Mesothelial cell of epicardium (in vitro differentiated cells): Measurements from ENCODE around the gene EPB42. TPM values are rescaled to one million over a fixed set of nuclear protein-coding genes. Genes with fewer than 3 reads are reported as not detected.
"Not testable (repeated sequence)": the region's sequence is repeated elsewhere in the genome, so short reads cannot be mapped to it uniquely, and the experiment has no call there.

Experiments
- DNase-seq, 2 experiments: peaks; one replicate each; pipeline ENCODE4 v3.0.0; 2021; ENCODE audit warnings: low spot score in 2 of 2; ENCODE audit not compliant: unreplicated experiment in 2 of 2
- H3K27ac Mint-ChIP-seq: 2 replicates; pipeline ENCODE4 v1.8.0; 2021; ENCODE audit warnings: mixed read lengths
- H3K27me3 Mint-ChIP-seq: 2 replicates; pipeline ENCODE4 v1.8.0; 2021; ENCODE audit warnings: low read depth, mixed read lengths
- H3K36me3 Mint-ChIP-seq: 2 replicates; pipeline ENCODE4 v1.8.0; 2021; ENCODE audit warnings: mixed read lengths
- H3K4me1 Mint-ChIP-seq: 2 replicates; pipeline ENCODE4 v1.8.0; 2021; ENCODE audit warnings: mixed read lengths
- H3K4me3 Mint-ChIP-seq: 2 replicates; pipeline ENCODE4 v1.8.0; 2021; ENCODE audit warnings: mild to moderate bottlenecking, moderate library complexity, mixed read lengths
- H3K9me3 Mint-ChIP-seq: 2 replicates; pipeline ENCODE4 v1.8.0; 2021; ENCODE audit warnings: mixed read lengths
- total RNA-seq: library from RNA; stranded (reverse); gene quantifications from 3 replicates; pipeline ENCODE4 v1.2.1, GENCODE V29; 2021
- TF ChIP-seq, protein P1 (sequence below): fragments of 200-600 bp; sonication (generic); IDR thresholded peaks from one replicate; pipeline ENCODE4 v1.5.0; 2021; ENCODE audit warnings: antibody characterized with exemption; ENCODE audit not compliant: unreplicated experiment

The EPB42 gene
- total RNA-seq, 1 donor from 2014 or later = 0.13 TPM

- H3K27me3 Mint-ChIP-seq = peaks cover 36% of the 10 kb centered on the region
- TF ChIP-seq, protein P1, sequence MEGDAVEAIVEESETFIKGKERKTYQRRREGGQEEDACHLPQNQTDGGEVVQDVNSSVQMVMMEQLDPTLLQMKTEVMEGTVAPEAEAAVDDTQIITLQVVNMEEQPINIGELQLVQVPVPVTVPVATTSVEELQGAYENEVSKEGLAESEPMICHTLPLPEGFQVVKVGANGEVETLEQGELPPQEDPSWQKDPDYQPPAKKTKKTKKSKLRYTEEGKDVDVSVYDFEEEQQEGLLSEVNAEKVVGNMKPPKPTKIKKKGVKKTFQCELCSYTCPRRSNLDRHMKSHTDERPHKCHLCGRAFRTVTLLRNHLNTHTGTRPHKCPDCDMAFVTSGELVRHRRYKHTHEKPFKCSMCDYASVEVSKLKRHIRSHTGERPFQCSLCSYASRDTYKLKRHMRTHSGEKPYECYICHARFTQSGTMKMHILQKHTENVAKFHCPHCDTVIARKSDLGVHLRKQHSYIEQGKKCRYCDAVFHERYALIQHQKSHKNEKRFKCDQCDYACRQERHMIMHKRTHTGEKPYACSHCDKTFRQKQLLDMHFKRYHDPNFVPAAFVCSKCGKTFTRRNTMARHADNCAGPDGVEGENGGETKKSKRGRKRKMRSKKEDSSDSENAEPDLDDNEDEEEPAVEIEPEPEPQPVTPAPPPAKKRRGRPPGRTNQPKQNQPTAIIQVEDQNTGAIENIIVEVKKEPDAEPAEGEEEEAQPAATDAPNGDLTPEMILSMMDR = no peak
- H3K27ac Mint-ChIP-seq = no peak overlapping the region
- no peaks in the 10 kb centered on the region for H3K4me1 Mint-ChIP-seq
- no peak for DNase-seq
- no peak overlapping the region for H3K4me3 Mint-ChIP-seq
- H3K36me3 Mint-ChIP-seq = no peaks in the 10 kb centered on the region
- H3K9me3 Mint-ChIP-seq = no peaks in the 10 kb centered on the region
Measured at GRCh38 chr15:43232289-43232874, 11.6 kb upstream of the EPB42 start.

- Mint-ChIP-seq H3K4me3 (no peak overlapping the region), H3K4me1 (no peaks in the 10 kb centered on the region), H3K27me3 (peaks cover 32% of the 10 kb centered on the region), H3K27ac (no peak overlapping the region), H3K36me3 (no peaks in the 10 kb centered on the region), H3K9me3 (no peaks in the 10 kb centered on the region)
- TF ChIP-seq, protein P1 = no peak
- DNase-seq = no peak
Measured at GRCh38 chr15:43230640-43231115, 9.9 kb upstream of the EPB42 start.

- H3K27ac Mint-ChIP-seq = no peak overlapping the region
- peaks cover 31% of the 10 kb centered on the region for H3K27me3 Mint-ChIP-seq
- H3K4me3 Mint-ChIP-seq = no peak overlapping the region
Measured at GRCh38 chr15:43229977-43230376, 9.2 kb upstream of the EPB42 start.

DNA sequence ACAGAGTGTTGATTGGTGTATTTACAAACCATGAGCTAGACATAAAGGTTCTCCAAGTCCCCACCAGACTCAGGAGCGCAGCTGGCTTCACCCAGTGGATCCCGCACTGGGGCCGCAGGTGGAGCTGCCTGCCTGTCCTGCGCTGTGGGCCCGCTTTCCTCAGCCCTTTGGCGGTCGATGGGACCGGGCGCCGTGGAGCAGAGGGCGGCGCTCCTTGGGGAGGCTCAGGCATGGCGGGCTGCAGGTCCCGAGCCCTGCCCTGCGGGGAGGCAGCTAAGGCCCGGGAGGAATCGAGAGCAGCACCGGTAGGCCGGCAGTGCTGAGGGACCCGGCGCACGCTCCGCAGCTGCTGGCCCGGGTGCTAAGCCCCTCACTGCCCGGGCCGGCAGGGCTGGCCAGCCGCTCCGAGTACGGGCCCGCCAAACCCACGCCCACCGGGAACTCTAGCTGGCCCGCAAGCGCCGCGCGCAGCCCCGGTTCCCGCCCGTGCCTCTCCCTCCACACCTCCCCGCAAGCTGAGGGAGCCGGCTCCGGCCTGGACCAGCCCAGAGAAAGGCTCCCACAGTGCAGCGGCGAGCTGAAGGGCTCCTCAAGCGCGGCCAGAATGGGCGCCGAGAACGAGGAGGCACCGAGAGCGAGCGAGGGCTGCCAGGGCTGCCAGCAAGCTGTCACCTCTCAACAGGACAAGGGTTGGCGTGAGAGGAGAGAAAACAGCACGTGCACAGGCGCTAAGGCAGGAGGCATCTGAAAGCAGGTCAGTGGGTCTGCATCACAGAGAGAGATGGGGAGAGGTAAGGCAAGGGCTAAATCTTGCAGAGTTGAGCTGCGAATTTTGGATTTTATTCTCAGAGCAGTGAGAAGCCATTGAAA is 5.9 kb upstream of the EPB42 start:
- Mint-ChIP-seq H3K27ac (no peak overlapping the region), H3K36me3 (no peaks in the 10 kb centered on the region), H3K9me3 (no peaks in the 10 kb centered on the region), H3K27me3 (peaks cover 22% of the 10 kb centered on the region), H3K4me1 (no peaks in the 10 kb centered on the region), H3K4me3 (no peak overlapping the region)
- no peak for DNase-seq
- TF ChIP-seq, protein P1 = no peak

More at GRCh38 chr15:43229977-43230376, 9.2 kb upstream of the EPB42 start:
- no peak for DNase-seq
- Mint-ChIP-seq H3K36me3 (no peaks in the 10 kb centered on the region), H3K9me3 (no peaks in the 10 kb centered on the region), H3K4me1 (no peaks in the 10 kb centered on the region)
- TF ChIP-seq, protein P1 = no peak

GRCh38 chr15:43225950-43226255 is 5.1 kb upstream of the EPB42 start:
- not testable (repeated sequence) for DNase-seq, H3K4me3 Mint-ChIP-seq, H3K4me1 Mint-ChIP-seq, H3K36me3 Mint-ChIP-seq, H3K9me3 Mint-ChIP-seq, H3K27ac Mint-ChIP-seq
- H3K27me3 Mint-ChIP-seq = peaks cover 22% of the 10 kb centered on the region

DNA sequence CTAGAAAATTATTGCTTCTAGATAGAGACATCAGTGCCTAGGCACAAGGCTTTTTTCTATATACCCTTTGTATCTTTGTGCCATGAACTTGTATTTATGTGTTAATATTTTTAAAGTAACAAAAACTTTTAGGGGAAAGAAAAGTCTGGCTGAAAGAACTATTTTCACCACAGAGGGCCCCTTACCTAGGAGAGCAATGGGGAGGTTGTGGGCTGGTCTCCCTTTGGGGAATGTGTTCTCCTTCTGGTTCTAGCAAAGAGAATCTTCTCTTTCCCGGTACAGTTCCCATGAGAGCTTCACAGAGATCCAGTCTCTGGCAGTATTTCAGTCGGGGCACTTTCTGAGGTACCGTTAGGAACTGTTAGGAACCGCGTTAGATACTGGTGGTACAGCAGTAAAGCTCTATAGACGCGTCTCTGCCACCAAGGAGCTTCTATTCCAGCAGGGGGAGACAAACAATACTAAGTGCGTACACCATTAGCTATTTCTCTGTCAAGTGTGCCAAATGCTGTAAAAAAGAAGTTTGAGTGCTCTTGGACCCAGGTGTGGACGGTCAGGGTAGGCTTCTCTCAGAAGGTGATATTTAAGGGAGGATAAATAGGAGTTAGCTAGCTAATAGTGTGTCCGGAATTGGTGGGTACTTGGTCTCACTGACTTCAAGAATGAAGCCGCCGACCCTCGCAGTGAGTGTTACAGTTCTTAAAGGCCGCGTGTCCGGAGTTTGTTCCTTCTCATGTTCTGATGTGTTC is 4.6 kb upstream of the EPB42 start:
- DNase-seq = no peak
- H3K27me3 Mint-ChIP-seq = peaks cover 22% of the 10 kb centered on the region
- H3K9me3 Mint-ChIP-seq = no peaks in the 10 kb centered on the region
- no peaks in the 10 kb centered on the region for H3K36me3 Mint-ChIP-seq
- TF ChIP-seq, protein P1 = peak; percentile 18
- no peak overlapping the region for H3K4me3 Mint-ChIP-seq
- H3K4me1 Mint-ChIP-seq = peaks cover 10% of the 10 kb centered on the region
- no peak overlapping the region for H3K27ac Mint-ChIP-seq
